HCT116 (cell line): Measurements from ENCODE around the gene CASP5.

ENCODE experiments used
- CTCF ChIP-seq, 3 experiments: fragments of 200-600 bp in 1 of 3; sonication (generic) in 1 of 3; IDR thresholded peaks in 2 of 3; conservative IDR thresholded peaks in 1 of 3; 2 replicates each; pipeline ENCODE4 v1.5.1; 2012 to 2017; ENCODE audit warnings: low read depth in 2 of 3, low read length in 2 of 3, antibody characterized with exemption in 1 of 3, borderline replicate concordance in 1 of 3, control low read depth in 1 of 3, mild to moderate bottlenecking in 1 of 3, mixed read lengths in 1 of 3, mixed run types in 1 of 3, moderate library complexity in 1 of 3; ENCODE audit not compliant: insufficient read depth in 1 of 3
- POLR2A ChIP-seq: IDR thresholded peaks from 2 replicates; pipeline ENCODE4 v1.7.0; 2011; ENCODE audit warnings: borderline replicate concordance; ENCODE audit not compliant: insufficient read depth, insufficient read length; ENCODE audit errors: extremely low read depth

DNA sequence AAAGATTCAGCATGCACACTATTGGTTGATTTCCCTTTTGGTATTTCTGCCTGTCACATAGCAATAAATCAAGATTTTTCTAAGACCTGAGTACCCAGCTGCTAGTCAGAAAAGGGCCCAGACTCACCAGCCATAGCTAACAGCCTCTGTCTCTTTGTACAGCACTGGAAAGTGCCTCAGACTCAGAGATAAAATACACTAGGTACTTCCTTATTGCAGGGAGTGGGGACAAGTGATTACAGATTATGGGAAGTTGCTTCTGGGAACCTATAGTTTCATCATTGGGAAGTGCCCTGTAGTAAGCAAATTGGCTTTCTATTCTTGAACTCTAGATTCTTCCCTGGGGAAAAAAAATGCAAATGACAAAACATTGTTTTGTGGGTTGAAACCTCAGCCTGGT, at the start of gene CASP5:
- TF ChIP-seq CTCF (IDR thresholded peaks at IDR 0.05 in 2 of 3, conservative IDR thresholded peaks at IDR 0.05 in 1 of 3; ENCODE audit: borderline replicate concordance in 1 of 3, insufficient read depth in 1 of 3, low read depth in 2 of 3, low read length in 2 of 3) (no peak), POLR2A (no peak)
